ENCODE results near the gene CAPN2. TPM values are rescaled to one million over a fixed set of nuclear protein-coding genes. Genes with fewer than 3 reads are reported as not detected.

The CAPN2 gene

Small RNAs within 50 kb of the gene (small RNA-seq; reads per million reads assigned to genes)
- not detected for gene RNU6-1248P (ENCODE audit: insufficient read depth)
